Stimulated activated CD4-positive, alpha-beta T cell treated with anti-CD3 and anti-CD28 coated beads, Interleukin-2, amount 100 ng/mL, for 48 hours (primary cell): Measurements from ENCODE around the gene TBX18.

ENCODE experiments used
- DNase-seq, 2 donors: peaks; one replicate each; pipeline ENCODE4 v3.0.0-alpha.2; 2020

TBX18 gene

DNA sequence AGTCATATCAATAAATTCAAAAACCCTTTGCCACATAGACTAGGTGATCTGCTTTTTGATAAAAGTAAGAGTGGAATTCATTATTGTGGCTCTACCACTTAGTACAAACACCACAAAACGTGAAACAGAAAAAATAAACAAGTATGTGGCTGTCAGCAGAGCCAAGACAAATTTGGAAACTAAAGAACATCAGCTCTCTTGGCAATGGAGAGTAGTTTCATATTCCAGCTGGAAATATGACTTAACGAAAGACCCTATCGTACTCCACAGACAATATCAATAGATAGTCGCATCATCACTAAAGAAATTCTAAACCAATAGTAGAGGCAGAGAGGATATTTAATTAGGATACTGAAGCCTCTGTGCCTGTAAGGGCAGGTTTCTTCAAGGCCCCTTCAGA is 20.8 kb downstream of the TBX18 start:
- no peak for DNase-seq

DNA sequence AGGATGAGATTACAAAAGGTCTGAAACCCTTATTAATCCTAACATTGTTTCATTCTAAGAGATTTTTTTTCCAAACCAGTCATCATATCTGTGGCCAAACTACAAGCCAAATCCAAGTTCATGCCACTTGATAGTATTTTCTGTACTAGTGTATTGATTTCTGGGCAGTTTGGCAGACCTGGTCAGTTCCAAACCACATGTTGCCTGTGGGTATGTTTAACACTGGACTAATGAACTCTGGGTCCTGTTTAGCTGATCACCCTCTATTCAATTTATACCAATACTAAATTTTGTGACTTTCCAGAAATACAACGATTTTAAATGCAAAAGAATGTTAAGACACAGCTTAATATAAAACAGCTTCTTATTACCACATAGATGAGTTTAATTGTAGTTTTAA is 24.0 kb downstream of the TBX18 start:
- DNase-seq = no peak

DNA sequence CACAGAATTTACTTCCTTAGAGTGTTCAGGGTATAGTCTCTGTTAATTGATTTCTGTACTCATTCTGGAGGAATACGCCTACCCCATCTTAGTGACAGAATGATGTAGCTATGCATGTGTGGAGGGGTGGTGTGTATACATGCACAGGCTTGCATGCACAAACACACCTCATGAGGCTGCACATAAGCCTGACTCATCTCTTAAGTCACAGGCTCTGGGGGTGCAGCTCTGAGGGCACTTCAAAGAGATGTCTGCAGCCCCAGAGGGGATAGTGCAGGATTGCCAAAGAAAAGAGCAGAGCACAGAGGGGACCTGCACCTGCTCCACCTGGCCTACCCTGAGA is 24.6 kb downstream of the TBX18 start:
- no peak for DNase-seq

DNA sequence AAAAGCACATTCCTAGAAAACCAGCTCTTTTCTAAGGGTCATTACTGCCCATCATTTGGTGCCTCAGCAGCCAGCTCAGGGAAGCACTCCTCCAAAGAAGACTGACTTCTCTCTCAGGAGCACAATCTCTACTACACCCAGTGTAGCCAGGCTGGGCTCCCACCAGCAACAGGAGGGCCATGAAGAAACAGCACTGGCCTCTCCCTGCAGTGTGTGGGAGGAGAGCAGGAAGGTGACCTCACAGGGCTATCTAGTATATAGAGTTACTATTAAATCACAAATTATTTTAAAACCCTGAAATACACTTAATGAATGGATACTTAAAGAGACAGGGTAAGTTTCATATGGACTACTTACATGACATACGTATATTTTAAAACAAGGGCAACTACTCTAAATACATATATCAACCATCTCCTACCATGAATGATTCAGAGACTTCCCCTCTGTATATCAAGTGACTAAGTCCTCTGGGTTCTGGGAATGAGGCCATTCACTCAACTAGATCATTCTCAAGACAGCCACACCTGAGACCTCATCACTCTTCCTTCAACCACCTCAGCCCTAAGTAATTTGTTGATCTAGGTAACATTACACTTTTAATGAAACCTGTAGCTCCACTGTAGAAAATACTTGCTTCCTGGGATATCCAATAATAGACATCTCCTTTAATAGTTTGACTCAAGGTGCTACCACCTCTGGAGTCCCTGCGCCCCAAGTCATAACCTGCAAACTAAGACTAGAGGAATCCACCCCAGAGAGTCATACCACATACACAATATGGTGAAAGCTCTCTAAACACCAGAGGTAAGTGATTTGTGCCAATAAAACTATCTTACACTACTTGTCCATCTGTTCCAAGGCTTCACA is 25.2 kb downstream of the TBX18 start:
- no peak for DNase-seq

DNA sequence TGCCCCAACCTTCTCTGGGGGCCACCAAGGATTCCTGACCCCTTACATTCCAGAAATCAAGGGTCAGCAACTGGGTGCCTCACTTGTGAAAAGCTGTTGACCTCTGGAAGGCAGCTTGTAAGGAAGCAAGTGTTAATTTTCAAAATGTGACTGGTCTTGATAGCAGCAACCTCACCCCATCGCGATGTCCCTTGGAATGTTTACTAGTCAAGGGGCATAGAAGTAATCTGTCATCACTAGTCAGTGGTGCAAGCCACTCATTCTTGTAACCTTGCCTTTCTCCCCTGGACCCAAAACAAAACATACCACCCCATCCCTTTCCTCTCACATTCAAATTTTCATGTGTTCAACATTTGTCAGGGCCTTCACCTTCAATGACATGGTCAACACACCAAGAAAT is 30.5 kb downstream of the TBX18 start:
- no peak for DNase-seq

DNA sequence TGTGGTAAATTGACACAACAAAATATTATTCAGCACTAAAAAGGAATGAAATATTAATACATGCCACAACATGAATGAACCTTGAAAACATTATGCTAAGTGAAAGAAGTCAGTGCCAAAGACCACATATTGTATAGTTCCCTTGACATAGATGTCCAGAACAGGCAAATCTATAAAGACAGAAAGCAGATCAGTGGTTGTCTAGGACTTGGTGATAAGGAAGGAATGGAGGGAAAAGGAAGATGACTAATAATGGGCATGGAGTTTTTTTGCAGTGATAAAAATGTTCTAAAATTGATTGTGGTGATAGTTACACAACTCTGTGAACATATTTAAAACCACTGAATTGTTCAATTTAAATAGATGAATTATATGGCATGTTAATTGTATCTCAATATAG is 32.5 kb downstream of the TBX18 start:
- DNase-seq = no peak

DNA sequence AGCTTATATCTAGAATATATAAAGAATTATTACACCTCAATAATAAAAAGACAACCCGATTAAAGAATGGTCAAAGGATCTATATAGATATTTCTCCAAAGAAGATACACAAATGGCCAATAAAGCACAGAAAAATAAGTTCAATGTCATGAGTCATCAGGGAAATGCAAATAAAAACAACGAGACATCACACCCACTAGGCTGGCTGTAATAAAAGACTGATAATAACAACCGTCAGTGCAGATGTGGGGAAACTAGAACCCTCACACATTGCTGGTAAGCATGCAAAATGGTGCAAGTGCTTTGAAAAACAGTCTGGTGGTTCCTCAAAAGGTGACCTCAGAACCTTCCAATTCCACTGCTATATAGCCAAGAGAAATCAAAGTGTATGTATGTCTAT is 33.0 kb downstream of the TBX18 start:
- no peak for DNase-seq

DNA sequence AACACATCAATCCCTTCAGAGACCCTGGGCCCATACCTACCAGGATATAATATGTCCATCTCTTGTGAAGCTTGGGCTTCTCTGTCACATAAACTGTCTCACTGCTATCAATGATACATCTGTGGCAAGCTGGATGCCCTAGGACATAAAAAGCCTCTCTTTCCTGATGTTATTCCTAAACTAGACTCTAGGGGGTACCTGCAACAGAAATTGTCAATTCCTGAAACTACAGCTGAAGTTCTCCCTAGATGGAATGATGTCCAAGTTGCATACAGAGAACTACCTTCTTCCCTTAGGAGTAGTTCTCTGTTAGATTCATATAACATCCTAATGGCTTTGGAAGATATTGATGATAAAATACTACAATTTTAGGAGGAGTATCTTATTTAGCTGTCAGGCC is 35.8 kb downstream of the TBX18 start:
- DNase-seq = no peak

DNA sequence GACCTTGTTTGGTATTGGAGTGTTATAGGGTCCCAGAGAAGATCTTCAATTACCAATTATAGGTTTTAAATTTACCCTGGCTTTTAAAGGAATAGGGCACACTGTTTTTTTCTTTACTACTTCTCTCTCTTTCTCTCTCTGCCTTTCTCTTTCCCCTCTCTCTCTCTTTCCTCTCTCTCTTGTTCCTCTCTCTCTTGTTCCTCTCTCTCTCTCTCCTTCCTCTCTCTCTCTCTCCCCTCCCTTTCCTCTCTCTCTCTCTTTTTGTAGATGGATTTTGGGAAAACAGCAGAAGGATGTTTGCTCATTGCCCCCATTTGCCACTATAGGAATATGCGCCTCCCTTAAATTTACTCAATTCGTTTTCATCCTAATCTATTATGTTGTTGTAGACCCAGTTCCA is 45.2 kb downstream of the TBX18 start:
- DNase-seq = no peak

DNA sequence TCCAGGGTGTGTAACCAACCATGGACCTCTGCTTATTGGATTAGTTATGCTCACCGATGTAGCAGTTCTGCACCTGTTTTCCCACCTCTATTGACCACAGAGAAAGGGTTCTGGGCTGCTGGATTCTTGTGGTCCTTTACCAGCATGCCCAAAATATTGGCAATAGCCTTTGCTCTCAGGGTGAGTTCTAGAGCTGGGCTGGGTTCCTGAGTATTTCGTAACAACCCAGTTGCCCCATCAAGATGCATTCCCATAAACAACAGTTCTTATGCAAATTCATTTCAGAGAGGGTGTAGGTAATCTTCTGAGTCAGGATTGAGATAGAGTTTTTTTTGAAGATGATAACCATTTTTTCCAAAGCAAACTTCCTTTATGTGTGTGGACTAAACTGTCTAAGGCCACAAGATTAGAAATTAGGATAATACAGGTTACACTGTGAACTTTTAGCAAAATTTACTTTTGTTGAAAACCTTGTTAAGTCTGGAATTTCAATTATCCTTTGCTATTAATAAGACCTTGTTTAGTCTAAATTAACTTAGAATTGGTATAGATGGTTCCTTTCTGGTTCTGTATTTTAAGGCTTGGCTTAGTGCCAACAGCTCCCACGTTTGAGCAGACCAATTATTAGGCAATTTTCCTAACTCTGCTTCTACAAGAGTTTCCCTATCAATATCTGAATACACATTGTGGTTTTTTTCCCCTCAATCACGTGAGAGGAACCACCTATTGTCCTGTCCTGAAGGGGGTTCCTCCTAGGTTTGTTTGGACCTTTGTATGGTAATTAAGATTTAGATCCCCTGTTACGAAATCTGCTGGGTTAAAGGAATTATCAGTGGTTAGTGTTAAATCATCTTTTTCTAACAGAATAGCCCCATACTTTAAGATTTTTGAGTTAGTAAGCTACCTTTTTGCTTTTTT is 46.1 kb downstream of the TBX18 start:
- no peak for DNase-seq

DNA sequence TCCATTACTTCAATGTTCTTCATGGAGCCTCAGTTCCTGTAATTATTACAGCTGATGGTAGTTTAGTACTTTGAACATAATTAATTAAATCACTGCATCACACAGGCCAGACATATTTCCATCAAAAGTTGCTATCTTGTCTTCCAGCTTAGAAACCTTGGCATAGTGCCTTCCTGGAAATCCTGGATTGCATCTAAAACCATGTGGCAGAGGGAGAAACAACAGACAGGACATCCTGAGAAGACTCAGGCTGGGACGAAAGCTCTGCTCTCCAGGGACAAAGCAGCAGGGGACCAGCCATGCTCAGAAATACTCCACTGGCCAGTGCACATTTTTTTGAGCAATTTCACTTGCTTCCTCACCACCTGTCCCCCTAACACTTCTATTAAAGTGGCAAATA is 55.3 kb downstream of the TBX18 start:
- DNase-seq = no peak

DNA sequence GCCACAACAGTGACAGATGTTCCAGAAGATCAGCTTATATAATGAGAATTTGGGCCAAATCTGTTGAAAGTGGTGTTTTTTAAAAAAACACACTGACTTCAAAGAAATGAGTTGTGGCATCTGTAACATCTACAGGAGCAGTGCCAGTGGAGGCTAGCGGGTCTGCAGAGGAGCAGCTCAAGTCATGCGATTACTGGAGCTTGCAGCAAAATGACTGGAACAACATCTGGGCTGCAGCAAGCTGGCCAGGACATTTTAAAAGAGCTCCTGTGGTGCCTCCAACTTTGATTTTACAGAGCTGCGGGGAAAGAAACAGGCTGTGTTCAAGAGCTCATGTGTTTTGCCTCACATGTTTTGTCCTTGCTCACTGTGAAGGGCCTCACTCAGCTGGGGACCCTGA is 57.2 kb downstream of the TBX18 start:
- DNase-seq = no peak

DNA sequence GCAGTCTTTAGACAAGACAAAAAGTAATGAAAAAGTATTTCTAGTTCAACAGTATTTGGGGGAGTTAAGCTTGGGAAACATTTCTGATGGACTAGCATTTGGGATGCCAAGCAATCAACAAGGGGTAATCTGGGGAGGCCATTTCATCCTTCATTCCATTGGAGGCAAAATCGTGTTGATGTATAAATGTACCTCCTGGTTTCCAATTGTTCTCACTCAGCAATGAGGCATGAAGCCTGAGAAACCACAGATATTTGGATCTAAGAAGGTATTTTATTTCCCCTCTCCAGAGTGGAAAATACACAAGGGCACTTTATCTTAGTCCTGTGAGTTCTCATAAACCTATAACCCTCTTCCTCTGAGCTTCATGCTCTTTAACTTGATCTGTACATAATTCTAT is 68.2 kb downstream of the TBX18 start:
- DNase-seq = no peak

DNA sequence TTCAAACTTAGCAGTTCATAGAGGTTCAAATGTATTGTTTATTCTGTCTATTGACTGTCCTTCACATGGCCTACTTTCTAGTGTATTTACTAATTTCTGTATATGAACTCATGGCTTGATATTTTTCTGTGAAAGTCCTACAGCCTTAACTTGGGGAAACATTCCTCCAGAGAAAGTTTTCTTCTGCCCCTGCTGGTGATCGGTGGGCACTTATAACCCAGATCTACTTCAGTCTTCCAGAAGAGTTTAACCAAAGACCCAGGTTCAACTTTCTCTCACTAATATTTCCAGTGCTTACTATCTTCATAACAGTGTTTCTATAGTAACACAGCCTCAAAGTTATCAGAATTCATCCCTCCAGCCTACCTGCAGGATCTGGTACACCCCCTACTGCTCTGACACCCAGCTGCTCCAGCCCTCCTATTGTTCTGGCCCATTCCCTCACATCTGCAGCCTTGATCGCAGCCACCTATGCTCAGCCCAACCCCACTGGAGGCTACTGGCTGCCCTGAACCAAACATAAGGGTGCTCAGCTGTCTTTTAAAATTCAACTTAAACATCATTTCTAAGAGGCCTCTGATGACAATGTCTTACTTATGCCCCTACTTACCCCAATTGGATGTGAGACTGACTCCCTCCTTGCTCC is 72.3 kb downstream of the TBX18 start:
- no peak for DNase-seq

DNA sequence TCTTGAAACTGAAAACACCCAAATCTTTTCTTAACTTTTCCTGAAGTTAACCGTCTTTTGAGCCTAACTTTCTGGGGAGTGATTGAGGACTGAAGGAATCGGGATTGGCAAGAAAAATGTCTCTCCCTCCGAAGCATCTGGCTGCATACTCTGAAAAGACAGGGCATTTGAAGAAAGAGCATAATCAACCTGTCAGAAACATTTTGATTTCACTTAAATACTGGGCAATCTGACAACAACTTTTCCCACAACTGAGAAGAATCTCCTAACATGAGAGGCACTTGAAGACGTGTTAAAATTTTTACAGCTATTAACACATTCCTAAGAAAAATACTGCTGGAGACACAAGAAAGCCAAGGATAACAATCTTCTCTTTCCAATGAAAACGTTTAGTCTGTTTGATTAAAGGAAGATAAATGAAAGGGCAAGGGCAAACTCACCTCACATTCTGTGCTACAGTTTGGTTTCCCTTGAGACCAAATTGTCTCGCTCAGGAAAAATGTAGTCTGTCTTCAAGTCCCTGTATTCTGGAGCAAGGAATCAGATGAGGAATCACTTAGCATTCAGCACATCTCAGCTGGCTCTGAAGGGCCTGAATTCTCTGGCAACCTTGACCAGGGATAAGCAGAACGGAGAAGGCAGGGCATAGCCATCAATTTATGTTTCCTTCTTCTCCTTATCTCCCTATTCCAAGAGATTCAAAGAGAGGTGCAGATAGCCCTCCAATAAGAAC is 76.1 kb downstream of the TBX18 start:
- DNase-seq = no peak

DNA sequence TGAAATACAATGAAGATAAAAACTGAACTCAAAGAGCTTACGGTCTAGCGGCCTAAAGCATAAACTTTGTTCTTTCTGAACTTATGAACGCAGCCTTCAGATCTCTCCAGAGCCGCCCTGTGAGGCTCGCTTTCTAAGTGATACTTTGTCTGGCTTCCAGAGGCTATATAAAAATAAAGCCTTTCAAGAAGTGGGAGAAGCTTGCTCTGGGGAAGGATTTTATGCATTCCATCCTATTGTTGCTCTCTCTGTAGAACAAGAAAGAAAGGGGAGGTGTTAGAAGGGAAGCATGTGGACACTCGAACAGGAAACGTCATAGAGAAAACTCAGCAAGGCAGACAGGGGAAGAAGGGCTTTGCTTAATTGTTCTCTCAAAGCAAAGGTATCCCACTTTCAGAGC is 77.0 kb downstream of the TBX18 start:
- no peak for DNase-seq

DNA sequence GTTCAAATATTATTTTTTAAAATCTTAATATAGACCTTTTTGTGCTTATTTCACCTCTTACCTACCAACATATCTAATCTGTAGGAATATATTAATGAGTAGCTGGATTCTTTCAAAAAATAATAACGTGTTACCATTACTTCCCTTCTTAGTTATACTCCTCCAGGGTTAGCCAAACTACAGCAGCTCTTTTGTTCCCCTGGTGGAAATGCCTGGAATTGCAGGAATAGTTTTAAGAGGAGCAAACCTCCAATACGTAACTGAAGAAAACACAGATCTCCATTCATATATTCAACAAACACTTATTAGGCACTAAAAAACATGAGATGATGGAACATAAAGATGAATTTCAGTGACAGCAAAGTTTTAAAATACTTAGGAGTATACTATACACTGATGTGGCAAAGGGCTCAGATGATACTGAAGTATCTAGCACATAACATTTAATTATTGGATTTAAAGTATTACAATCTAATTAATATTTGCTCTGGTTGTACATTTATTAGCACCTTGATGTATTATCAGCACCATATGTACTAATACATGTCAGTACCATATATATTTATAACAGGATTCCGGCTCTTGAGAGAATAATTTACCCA is 78.3 kb downstream of the TBX18 start:
- DNase-seq = peak; percentile 1 to 2

DNA sequence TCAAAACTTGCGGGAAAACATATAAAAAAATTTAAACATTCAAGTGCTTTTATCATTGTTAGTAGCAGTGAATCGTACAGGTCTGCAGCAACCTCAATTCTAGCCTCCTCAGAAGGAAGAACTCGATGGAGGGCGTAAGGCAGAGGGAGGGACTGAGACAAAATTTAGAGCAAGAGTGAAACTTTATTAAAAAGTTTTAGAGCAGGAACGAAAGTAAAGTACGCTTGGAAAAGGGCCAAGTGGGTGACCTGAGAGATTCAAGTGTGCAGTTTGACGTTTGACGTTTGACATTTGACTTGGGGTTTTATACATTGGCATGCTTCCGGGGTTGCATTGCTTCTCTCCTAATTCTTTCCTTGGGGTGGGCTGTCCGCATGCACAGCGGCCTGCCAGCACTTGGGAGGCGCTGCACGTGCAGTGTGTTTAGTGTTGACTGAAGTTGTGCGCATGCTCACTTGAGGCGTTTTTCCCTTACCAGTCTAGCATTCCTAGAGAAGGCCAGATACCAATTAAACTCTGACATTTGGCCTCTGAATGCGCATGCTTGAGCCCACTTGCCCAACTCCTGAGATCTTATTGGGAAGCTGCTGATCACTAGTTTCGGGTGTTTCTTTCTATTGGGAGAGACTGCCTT is 82.6 kb downstream of the TBX18 start:
- no peak for DNase-seq

DNA sequence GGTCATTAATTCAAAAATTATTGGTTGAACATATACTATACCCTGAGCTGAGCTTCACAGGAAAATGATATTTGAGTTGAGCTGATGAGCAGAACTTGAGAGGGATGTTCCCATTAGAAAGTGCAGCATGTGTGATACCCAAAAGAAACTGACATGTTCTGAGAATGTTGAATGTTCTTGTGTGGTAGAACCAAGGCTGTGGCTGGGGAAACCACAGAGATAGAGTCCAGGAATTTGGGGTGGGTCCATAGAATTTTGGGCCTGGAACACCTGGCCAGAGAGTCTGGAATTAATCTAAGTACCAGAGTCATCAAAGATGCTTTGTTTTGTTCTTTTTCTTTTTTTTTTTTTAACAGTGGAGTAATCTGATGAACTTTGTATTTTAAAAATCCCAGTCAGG is 88.7 kb downstream of the TBX18 start:
- no peak for DNase-seq

DNA sequence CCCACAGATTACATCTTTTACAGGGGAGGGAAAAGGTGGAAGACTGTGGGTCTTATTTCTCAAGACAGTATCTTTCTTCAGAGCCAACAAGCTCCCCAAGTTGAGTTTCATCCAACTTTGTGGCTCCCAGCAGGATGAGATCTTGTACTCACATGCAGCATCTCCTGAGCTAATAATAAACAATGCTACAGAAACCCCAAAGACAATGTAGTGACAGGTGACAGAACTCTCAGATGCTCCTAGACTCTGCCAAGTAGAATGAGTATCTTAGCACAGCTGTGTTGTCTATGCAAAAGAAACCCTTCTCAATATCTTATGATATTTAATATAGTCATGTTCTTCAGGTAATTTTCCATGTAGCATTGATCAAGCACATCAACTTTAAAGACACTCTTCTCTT is 90.0 kb downstream of the TBX18 start:
- no peak for DNase-seq

DNA sequence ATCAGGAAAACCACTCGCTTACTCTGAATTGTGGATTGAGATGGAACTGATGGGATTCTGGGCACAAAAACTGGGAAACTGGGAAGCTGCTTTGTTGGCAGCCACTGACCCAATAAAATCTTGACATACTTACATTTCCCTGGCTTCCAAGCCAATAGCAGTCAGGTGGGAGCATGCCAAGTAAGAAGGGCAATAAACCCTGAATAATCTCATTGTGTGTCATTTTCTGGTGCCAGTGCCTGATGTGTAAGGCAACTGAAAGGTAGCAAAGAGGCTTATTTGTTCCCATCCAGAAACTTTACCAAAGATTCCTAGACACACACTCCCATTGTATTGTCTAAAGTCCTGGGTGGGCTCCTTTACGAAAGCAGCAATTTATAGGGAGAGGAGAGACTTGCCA is 93.2 kb downstream of the TBX18 start:
- no peak for DNase-seq

DNA sequence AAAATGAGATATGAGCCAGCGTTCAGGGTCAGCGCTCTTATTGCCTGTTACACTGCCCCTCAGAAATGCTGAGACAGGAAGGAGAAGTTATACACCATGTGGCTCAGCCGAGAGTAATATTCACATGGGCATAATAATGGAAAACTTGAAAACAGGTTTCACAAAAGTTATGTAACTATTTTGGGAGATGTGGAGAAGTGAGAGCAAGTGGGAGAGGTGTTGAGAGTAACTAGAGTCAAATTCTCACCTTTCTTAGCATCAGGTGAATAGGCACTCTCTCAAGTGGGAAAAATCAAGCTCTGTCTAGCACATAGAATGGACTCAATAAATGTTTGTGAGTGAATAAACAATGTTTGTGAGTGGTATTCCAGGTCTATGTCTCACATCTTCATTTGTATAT is 94.5 kb downstream of the TBX18 start:
- no peak for DNase-seq
